Skeletal muscle tissue (tissue), 4 donors: Measurements from ENCODE around the gene TP53RK. TPM values are rescaled to one million over a fixed set of nuclear protein-coding genes. Genes with fewer than 3 reads are reported as not detected.
"Not testable (repeated sequence)": the region's sequence is repeated elsewhere in the genome, so short reads cannot be mapped to it uniquely, and the experiment has no call there.

Experiments used
- H3K27ac ChIP-seq: one replicate; pipeline ENCODE4 v1.7.0; 2013; ENCODE audit warnings: mild to moderate bottlenecking, low read depth, low read length, inconsistent platforms
- H3K27me3 ChIP-seq, 3 donors: one replicate each; pipeline ENCODE4 v1.7.0; 2013; ENCODE audit warnings: low read length in 3 of 3; ENCODE audit not compliant: control insufficient read depth in 3 of 3, insufficient read depth in 3 of 3
- H3K36me3 ChIP-seq, 3 donors: one replicate each; pipeline ENCODE4 v1.7.0; 2013; ENCODE audit warnings: low read length in 3 of 3; ENCODE audit not compliant: control insufficient read depth in 3 of 3, insufficient read depth in 3 of 3
- H3K4me1 ChIP-seq, 3 donors: one replicate each; pipeline ENCODE4 v1.7.0; 2013; ENCODE audit warnings: low read length in 3 of 3, mild to moderate bottlenecking in 3 of 3; ENCODE audit not compliant: control insufficient read depth in 3 of 3, insufficient read depth in 3 of 3
- H3K4me3 ChIP-seq, 3 donors: one replicate each; pipeline ENCODE4 v1.7.0; 2013; ENCODE audit warnings: low read length in 3 of 3
- H3K9ac ChIP-seq, 3 donors: one replicate each; pipeline ENCODE4 v1.7.0; 2013; ENCODE audit warnings: low read length in 3 of 3, mild to moderate bottlenecking in 3 of 3, moderate library complexity in 2 of 3, low read depth in 1 of 3
- H3K9me3 ChIP-seq, 3 donors: one replicate each; pipeline ENCODE4 v1.7.0; 2013; ENCODE audit warnings: low read length in 3 of 3; ENCODE audit not compliant: control insufficient read depth in 3 of 3
- total RNA-seq: library from RNA; depleted of rRNA; stranded (reverse); fragments of >200 nt; gene quantifications from one replicate; pipeline ENCODE4 v1.2.3, GENCODE V29; 2014
- donor health status: Osteomylitis.

TP53RK gene
- total RNA-seq, 1 donor from 2014 or later, result 15.7 TPM

- Histone ChIP-seq H3K4me1 (peaks cover 25 to 40% (median 38%) of the 10 kb centered on the region in 3 donors), H3K27ac (no peak overlapping the region), H3K9me3 (no peaks in the 10 kb centered on the region), H3K4me3 (peak overlapping the region; percentile 30 to 55 (median 40)), H3K27me3 (no peaks in the 10 kb centered on the region), H3K36me3 (peaks cover 5 to 9% (median 6%) of the 10 kb centered on the region in 3 donors), H3K9ac (no peak overlapping the region)
These were observed 5.1 kb downstream of the TP53RK start for GRCh38 chr20:46683939-46684750.

- no peak overlapping the region for H3K27ac ChIP-seq
- peaks cover 24 to 37% (median 37%) of the 10 kb centered on the region in 3 donors for H3K4me1 ChIP-seq
- peaks cover 5 to 9% (median 6%) of the 10 kb centered on the region in 3 donors for H3K36me3 ChIP-seq
- H3K27me3 ChIP-seq, result no peaks in the 10 kb centered on the region
- peak overlapping the region; percentile 30 to 55 (median 40) for H3K4me3 ChIP-seq
- H3K9ac ChIP-seq, result peak overlapping the region in 2 of 3 donors; percentile 7 to 28
- H3K9me3 ChIP-seq, result no peaks in the 10 kb centered on the region
These were observed 5.6 kb downstream of the TP53RK start for GRCh38 chr20:46683668-46683938.

- H3K4me3 ChIP-seq, result peak overlapping the region in 1 of 3 donors; percentile 55
- H3K36me3 ChIP-seq, result peaks cover 5 to 9% (median 6%) of the 10 kb centered on the region in 3 donors
- no peak overlapping the region for H3K27ac ChIP-seq
- peaks cover 19 to 32% (median 32%) of the 10 kb centered on the region in 3 donors for H3K4me1 ChIP-seq
- H3K9me3 ChIP-seq, result no peaks in the 10 kb centered on the region
- peak overlapping the region; percentile 7 to 28 (median 8) for H3K9ac ChIP-seq
- no peaks in the 10 kb centered on the region for H3K27me3 ChIP-seq
These were observed 6.1 kb downstream of the TP53RK start for GRCh38 chr20:46683011-46683667.

- Histone ChIP-seq H3K9me3 (no peaks in the 10 kb centered on the region), H3K4me3 (no peak overlapping the region), H3K36me3 (peaks cover 5 to 9% (median 6%) of the 10 kb centered on the region in 3 donors), H3K4me1 (peaks cover 13 to 26% (median 24%) of the 10 kb centered on the region in 3 donors), H3K27ac (no peak overlapping the region), H3K9ac (no peak overlapping the region), H3K27me3 (no peaks in the 10 kb centered on the region)
These were observed 7.0 kb downstream of the TP53RK start for GRCh38 chr20:46682063-46682821.

GRCh38 chr20:46681032-46681854, 8.0 kb downstream of the TP53RK start:
- Histone ChIP-seq H3K9me3 (no peaks in the 10 kb centered on the region), H3K4me3 (no peak overlapping the region), H3K27me3 (no peaks in the 10 kb centered on the region), H3K27ac (no peak overlapping the region), H3K4me1 (peaks cover 13 to 26% (median 19%) of the 10 kb centered on the region in 3 donors), H3K9ac (no peak overlapping the region), H3K36me3 (peaks cover 1 to 6% (median 5%) of the 10 kb centered on the region in 3 donors)

GRCh38 chr20:46680684-46681031, 8.6 kb downstream of the TP53RK start:
- H3K4me3 ChIP-seq, result no peak overlapping the region
- H3K36me3 ChIP-seq, result peaks cover 0 to 6% (median 5%) of the 10 kb centered on the region in 3 donors
- peaks cover 13 to 26% (median 19%) of the 10 kb centered on the region in 3 donors for H3K4me1 ChIP-seq
- H3K27me3 ChIP-seq, result no peaks in the 10 kb centered on the region
- no peaks in the 10 kb centered on the region for H3K9me3 ChIP-seq
- H3K9ac ChIP-seq, result no peak overlapping the region
- no peak overlapping the region for H3K27ac ChIP-seq

GRCh38 chr20:46678516-46678915, 10.7 kb downstream of the TP53RK start:
- Histone ChIP-seq H3K27me3 (no peaks in the 10 kb centered on the region), H3K9ac (no peak overlapping the region), H3K4me1 (peaks cover 8 to 15% (median 15%) of the 10 kb centered on the region in 3 donors), H3K9me3 (no peaks in the 10 kb centered on the region), H3K4me3 (no peak overlapping the region), H3K27ac (no peak overlapping the region), H3K36me3 (peaks cover 0 to 6% (median 5%) of the 10 kb centered on the region in 3 donors)

GRCh38 chr20:46677608-46678007, 11.6 kb downstream of the TP53RK start:
- H3K9me3 ChIP-seq, result peaks cover 0 to under 1% (median 0%) of the 10 kb centered on the region in 3 donors
- H3K27ac ChIP-seq, result no peak overlapping the region
- H3K4me1 ChIP-seq, result peaks cover under 1 to 6% (median 6%) of the 10 kb centered on the region in 3 donors
- H3K27me3 ChIP-seq, result no peaks in the 10 kb centered on the region
- H3K36me3 ChIP-seq, result peaks cover 0 to 6% (median 5%) of the 10 kb centered on the region in 3 donors
- no peak overlapping the region for H3K4me3 ChIP-seq
- H3K9ac ChIP-seq, result no peak overlapping the region

GRCh38 chr20:46676649-46677316, 12.5 kb downstream of the TP53RK start:
- not testable (repeated sequence) for H3K36me3 ChIP-seq, H3K9me3 ChIP-seq, H3K4me1 ChIP-seq, H3K27ac ChIP-seq, H3K9ac ChIP-seq, H3K4me3 ChIP-seq, H3K27me3 ChIP-seq
